ENCODE measurements around the gene IFI27L2.

The IFI27L2 gene

GRCh38 chr14:94165744-94166143 is 36.3 kb upstream of the IFI27L2 start:
- in situ Hi-C loops (cut with HindIII; ENCODE audit: low pct_ligation_motif_present, low sequenced_read_pairs), result no loop called here
- H3K36me3 ChIP-seq (replicated peaks), result no peaks in the 10 kb centered on the region
- no peak overlapping the region for H3K27ac ChIP-seq
- TF ChIP-seq CTCF (IDR thresholded peaks at IDR 0.05; ENCODE audit: low read depth, low read length, missing control alignments), result no peak
- H3K27me3 ChIP-seq (replicated peaks), result peaks cover 19% of the 10 kb centered on the region
- no peak overlapping the region for H3K4me3 ChIP-seq (ENCODE audit: low read depth, low read length)
- DNase-seq, result no peak

- in situ Hi-C loops (cut with HindIII; ENCODE audit: low pct_ligation_motif_present, low sequenced_read_pairs), result no loop called here
- Histone ChIP-seq H3K4me3 (ENCODE audit: low read depth, low read length) (no peak overlapping the region), H3K36me3 (replicated peaks) (no peaks in the 10 kb centered on the region), H3K27me3 (replicated peaks) (peaks cover 19% of the 10 kb centered on the region), H3K27ac (no peak overlapping the region)
- DNase-seq, result no peak
- no peak for TF ChIP-seq CTCF (IDR thresholded peaks at IDR 0.05; ENCODE audit: low read depth, low read length, missing control alignments)
These were observed 35.5 kb upstream of the IFI27L2 start for GRCh38 chr14:94164685-94165431.

- Histone ChIP-seq H3K27me3 (replicated peaks) (peaks cover 19% of the 10 kb centered on the region), H3K27ac (no peak overlapping the region), H3K36me3 (replicated peaks) (no peaks in the 10 kb centered on the region), H3K4me3 (ENCODE audit: low read depth, low read length) (no peak overlapping the region)
- in situ Hi-C loops (cut with HindIII; ENCODE audit: low pct_ligation_motif_present, low sequenced_read_pairs), result no loop called here
- no peak for TF ChIP-seq CTCF (IDR thresholded peaks at IDR 0.05; ENCODE audit: low read depth, low read length, missing control alignments)
- no peak for DNase-seq
These were observed 34.4 kb upstream of the IFI27L2 start for GRCh38 chr14:94163796-94164195.

GRCh38 chr14:94162466-94162865 is 33.1 kb upstream of the IFI27L2 start:
- Histone ChIP-seq H3K27ac (no peak overlapping the region), H3K4me3 (ENCODE audit: low read depth, low read length) (no peak overlapping the region), H3K36me3 (replicated peaks) (no peaks in the 10 kb centered on the region), H3K27me3 (replicated peaks) (peaks cover 19% of the 10 kb centered on the region)
- no peak for DNase-seq
- no peak for TF ChIP-seq CTCF (IDR thresholded peaks at IDR 0.05; ENCODE audit: low read depth, low read length, missing control alignments)
- in situ Hi-C loops (cut with HindIII; ENCODE audit: low pct_ligation_motif_present, low sequenced_read_pairs), result no loop called here

- no peak for DNase-seq
These were observed 32.6 kb upstream of the IFI27L2 start for GRCh38 chr14:94161981-94162380.

More at GRCh38 chr14:94161981-94162380, 32.6 kb upstream of the IFI27L2 start:
- in situ Hi-C loops (cut with HindIII; ENCODE audit: low pct_ligation_motif_present, low sequenced_read_pairs), result no loop called here
- Histone ChIP-seq H3K4me3 (ENCODE audit: low read depth, low read length) (no peak overlapping the region), H3K36me3 (replicated peaks) (no peaks in the 10 kb centered on the region), H3K27me3 (replicated peaks) (peaks cover 19% of the 10 kb centered on the region), H3K27ac (no peak overlapping the region)
- TF ChIP-seq CTCF (IDR thresholded peaks at IDR 0.05; ENCODE audit: low read depth, low read length, missing control alignments), result no peak
